HCT116 (cell line): ENCODE measurements around the gene EEA1.

ENCODE experiments used
- EZH2phosphoT487 ChIP-seq: fragments of 200-600 bp; IDR thresholded peaks from 2 replicates; pipeline ENCODE4 v1.6.1; 2018; ENCODE audit warnings: antibody characterized with exemption, borderline replicate concordance
- POLR2A ChIP-seq: IDR thresholded peaks from 2 replicates; pipeline ENCODE4 v1.7.0; 2011; ENCODE audit warnings: borderline replicate concordance; ENCODE audit not compliant: insufficient read depth, insufficient read length; ENCODE audit errors: extremely low read depth
- SP1 ChIP-seq: IDR thresholded peaks from 2 replicates; pipeline ENCODE4 v1.6.1; 2012; ENCODE audit warnings: low read depth
- SRF ChIP-seq: IDR thresholded peaks from 2 replicates; pipeline ENCODE4 v1.6.1; 2012; ENCODE audit warnings: low read depth
- TF ChIP-seq, protein P1 (sequence below), 3 experiments: fragments of 200-600 bp in 1 of 3; sonication (generic) in 1 of 3; IDR thresholded peaks in 2 of 3; conservative IDR thresholded peaks in 1 of 3; 2 replicates each; pipeline ENCODE4 v1.5.1; 2012 to 2017; ENCODE audit warnings: low read depth in 2 of 3, low read length in 2 of 3, antibody characterized with exemption in 1 of 3, borderline replicate concordance in 1 of 3, control low read depth in 1 of 3, mild to moderate bottlenecking in 1 of 3, mixed read lengths in 1 of 3, mixed run types in 1 of 3, moderate library complexity in 1 of 3; ENCODE audit not compliant: insufficient read depth in 1 of 3

DNA sequence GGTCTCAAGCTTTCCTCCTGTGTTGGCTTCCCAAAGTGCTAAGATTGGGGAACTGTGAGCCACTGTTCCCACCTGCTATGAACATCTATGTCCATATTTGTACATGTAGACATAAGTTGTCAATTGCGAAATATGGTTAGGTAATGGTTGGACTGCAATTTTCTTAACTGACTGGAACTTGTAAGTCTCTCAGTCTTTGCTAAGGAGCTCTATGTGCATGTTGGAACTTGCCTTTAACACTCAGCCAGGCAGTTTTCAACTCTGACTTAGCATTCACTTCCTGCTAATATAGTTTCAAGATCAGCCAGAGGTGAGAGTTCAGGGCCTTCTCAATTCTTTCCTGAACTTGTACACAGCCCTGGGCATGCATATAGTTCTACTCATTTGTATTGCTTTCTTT is 44.5 kb upstream of the EEA1 start:
- TF ChIP-seq, protein P1, sequence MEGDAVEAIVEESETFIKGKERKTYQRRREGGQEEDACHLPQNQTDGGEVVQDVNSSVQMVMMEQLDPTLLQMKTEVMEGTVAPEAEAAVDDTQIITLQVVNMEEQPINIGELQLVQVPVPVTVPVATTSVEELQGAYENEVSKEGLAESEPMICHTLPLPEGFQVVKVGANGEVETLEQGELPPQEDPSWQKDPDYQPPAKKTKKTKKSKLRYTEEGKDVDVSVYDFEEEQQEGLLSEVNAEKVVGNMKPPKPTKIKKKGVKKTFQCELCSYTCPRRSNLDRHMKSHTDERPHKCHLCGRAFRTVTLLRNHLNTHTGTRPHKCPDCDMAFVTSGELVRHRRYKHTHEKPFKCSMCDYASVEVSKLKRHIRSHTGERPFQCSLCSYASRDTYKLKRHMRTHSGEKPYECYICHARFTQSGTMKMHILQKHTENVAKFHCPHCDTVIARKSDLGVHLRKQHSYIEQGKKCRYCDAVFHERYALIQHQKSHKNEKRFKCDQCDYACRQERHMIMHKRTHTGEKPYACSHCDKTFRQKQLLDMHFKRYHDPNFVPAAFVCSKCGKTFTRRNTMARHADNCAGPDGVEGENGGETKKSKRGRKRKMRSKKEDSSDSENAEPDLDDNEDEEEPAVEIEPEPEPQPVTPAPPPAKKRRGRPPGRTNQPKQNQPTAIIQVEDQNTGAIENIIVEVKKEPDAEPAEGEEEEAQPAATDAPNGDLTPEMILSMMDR (IDR thresholded peaks at IDR 0.05 in 2 of 3, conservative IDR thresholded peaks at IDR 0.05 in 1 of 3; ENCODE audit: borderline replicate concordance in 1 of 3, insufficient read depth in 1 of 3, low read depth in 2 of 3, low read length in 2 of 3), result no peak
- TF ChIP-seq SRF (no peak), SP1 (no peak), POLR2A (no peak), EZH2phosphoT487 (no peak)
